Raji (cell line): ENCODE results near the gene ACADS.

ENCODE experiments used
- POLR2A ChIP-seq: IDR thresholded peaks from 2 replicates; pipeline ENCODE4 v1.6.1; 2011; ENCODE audit warnings: low read depth, low read length, control low read depth; ENCODE audit not compliant: insufficient read depth

ACADS gene

GRCh38 chr12:120755269-120755668 is 29.6 kb downstream of the ACADS start:
- TF ChIP-seq POLR2A = no peak

- no peak for TF ChIP-seq POLR2A
These were observed 31.7 kb downstream of the ACADS start for GRCh38 chr12:120757226-120757742.

- TF ChIP-seq POLR2A = no peak
These were observed 32.3 kb downstream of the ACADS start for GRCh38 chr12:120757949-120758348.

DNA sequence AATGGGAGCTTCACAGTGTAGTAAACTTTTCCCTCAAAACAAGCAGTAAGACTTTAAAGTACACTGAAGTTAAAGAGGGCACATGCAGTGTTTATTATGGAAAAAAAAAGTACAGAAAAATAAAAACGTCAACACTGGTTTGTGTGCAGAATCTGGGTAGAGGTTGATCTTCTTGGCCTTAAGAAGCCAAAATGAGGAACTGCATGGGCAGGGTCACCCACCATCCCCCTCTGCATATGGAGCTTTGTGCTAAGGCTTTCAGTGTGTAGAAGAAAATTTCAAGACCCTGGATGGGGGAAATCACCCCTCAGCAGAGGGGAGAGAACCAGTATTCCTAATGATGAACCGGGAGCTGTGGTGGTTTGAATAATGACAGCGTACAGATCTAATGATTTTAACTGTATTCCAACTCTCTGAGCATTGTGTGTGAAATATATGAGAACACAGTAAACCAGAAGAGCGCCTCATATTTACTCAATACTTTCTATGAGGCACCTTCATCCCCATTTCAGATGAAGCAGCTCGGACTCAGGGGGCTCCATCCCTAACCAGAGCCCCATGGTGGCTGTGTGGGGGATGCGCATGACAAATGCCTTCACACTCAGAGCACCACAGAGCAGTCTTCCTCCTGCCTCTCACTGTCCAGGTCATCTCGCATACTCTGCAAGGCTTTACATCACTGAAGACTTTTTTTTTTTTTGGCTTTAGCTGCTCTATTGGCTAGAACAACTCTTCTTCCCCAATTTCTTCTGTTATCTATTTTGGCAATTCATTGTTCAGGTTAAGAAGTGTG is 33.4 kb downstream of the ACADS start:
- TF ChIP-seq POLR2A = no peak

GRCh38 chr12:120759591-120760348 is 34.1 kb downstream of the ACADS start:
- no peak for TF ChIP-seq POLR2A

- no peak for TF ChIP-seq POLR2A
These were observed 35.0 kb downstream of the ACADS start for GRCh38 chr12:120760349-120761254.

DNA sequence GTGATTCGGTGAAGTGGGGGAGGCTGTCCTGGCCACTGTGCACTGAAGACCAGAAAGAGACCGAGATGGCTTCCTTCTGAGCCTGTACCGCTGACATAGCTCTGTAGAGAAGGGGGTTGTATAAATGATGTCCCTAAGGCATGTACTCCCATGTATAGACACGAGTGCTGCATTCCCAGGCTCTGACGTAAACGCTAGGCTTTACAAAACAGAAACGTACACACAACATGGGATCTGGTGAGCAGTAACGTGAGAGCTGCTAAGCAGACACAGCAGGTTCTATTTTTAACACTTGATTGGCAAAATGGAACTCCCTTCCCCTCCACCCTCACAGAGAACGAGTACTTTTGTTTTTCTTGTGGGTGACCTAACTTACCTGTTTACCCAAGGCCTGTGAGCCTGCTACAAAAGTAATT is 35.9 kb downstream of the ACADS start:
- no peak for TF ChIP-seq POLR2A

DNA sequence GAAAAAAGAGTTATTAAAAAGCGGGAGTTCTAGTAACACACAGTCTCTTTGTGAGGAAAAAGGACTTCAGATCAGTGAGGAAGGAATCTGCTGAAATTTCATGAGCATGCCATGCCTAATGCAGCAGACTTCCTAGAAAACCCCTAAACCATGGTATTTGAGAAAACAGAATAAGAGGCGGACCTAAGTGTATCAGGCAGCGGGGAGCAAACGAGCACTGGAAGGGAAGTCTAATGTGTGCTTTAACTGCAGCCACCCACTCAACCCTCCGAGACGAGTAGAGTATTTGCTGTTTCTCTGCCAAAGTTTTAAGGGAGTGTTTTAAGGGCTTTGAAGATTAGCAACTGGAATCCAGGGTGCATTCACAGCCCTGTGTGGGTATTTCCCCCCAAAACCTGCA is 36.5 kb downstream of the ACADS start:
- TF ChIP-seq POLR2A = no peak

DNA sequence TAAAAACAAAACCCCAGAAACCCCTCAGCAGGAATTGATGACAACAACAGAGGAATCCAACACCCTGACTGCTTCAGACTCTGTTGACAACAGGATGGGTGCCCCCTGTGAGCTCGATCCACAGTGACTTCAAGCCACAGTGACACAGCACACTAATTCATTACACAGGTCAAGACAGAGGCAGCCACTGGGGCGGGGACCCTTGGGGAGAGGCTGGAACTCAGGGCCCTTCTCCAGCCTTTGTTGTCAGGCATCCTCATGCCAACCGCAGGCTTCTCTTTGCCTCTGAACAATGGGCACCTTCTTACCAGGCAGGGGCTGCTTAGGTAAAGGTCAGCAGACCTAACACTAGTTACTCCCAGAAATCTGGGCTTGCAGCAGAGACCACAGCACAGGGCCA is 37.6 kb downstream of the ACADS start:
- no peak for TF ChIP-seq POLR2A

- no peak for TF ChIP-seq POLR2A
These were observed 39.2 kb downstream of the ACADS start for GRCh38 chr12:120764816-120765215.

- no peak for TF ChIP-seq POLR2A
These were observed 40.9 kb downstream of the ACADS start for GRCh38 chr12:120766566-120766965.

- TF ChIP-seq POLR2A = no peak
These were observed 41.7 kb downstream of the ACADS start for GRCh38 chr12:120767071-120768024.

DNA sequence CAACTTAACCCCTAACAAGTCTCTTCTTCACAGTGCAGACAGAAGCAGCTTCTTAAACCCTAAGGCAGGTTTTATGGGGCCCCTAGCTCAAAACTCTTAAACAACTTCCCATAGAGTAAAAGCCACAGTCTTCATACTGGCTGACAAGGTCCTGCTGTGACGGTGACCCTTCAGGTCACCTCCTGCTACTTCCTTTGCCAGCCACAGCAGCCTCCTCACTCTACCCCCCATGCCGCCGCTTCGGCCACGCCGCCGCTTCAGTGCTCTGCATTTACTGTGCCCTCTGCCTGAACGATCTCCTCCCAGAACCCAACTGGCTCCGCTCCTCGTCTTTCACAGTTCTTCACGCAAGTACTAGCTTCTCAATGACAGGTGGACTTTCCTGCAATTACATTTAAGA is 45.5 kb downstream of the ACADS start:
- TF ChIP-seq POLR2A = no peak
